ENCODE results near the gene TMEM184A. TPM values are rescaled to one million over a fixed set of nuclear protein-coding genes. Genes with fewer than 3 reads are reported as not detected.

TMEM184A gene
- not detected for total RNA-seq

DNA sequence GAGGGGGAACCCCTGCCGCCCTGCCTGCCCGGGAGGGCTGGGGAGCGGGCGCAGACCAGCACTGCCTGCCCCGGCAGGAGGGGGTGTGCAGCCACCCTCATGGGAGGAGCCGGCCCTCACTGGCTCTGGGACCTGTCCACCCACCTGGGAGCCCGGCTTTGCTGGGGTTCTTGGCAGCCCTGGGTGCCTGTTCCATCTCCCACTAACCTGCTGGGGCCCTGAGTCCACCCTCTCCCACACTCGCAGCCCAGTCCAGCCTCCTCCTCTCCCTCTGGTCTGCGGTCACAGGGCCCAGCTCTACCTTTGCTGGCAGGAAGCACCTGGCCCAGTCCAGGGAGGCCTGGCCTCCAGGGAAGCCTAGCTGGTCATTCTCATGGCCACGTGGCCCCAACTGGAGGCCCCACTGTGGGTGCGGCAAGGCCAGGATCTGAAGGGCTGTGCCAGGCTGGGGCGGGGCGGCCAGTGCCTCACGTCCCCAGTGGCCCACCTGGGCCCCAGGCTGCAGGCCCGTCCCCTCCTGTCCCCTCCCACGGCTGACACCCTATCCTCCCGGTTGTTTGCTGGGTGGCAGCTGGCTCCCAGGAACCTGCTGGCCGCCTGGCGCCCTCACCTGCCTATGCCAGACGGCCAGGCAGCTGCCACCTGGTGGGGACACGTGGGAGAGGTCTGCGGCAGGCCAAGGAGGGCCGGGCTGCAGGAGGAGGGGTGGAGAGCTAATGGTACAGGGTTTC lies at the start of gene TMEM184A:
TMEM184A (minus strand) TSS at position 393 of the 731 bp plus-strand sequence. CDS start 721 bp downstream, outside the sequence.

GRCh38 chr7:1569833-1570632 lies 14.0 kb upstream of the TMEM184A start, which contains the start of gene PSMG3:
Gene PSMG3 (minus strand): TSS chr7:1570032. CDS start chr7:1569339, 693 bp downstream.

GRCh38 chr7:1503816-1504775 lies 51.9 kb downstream of the TMEM184A start, which contains the start of gene INTS1:
Gene INTS1 (minus strand): TSS chr7:1504389. CDS start chr7:1503960, 429 bp downstream.

Other genes starting within 250 kb of the TMEM184A start
- 9.7 TPM for gene MICALL2, start 96.7 kb downstream of the TMEM184A start, total RNA-seq
- gene INTS1, start 51.8 kb downstream of the TMEM184A start, total RNA-seq = 56.0 TPM
- 10.0 TPM for gene MAFK, start 25.5 kb downstream of the TMEM184A start, total RNA-seq
- 21.0 TPM for gene PSMG3, start 13.8 kb upstream of the TMEM184A start, total RNA-seq
- gene ELFN1, start 114.1 kb upstream of the TMEM184A start, total RNA-seq = 11.0 TPM

All from parietal lobe (tissue), 1 donor.